Hepatocyte (in vitro differentiated cells): Measurements from ENCODE around the gene RAPGEF5. TPM values are rescaled to one million over a fixed set of nuclear protein-coding genes. Genes with fewer than 3 reads are reported as not detected.
A peak's percentile ranks its signal among the peaks of the same experiment; 100 is the strongest.

ENCODE experiments used
- DNase-seq: peaks from one replicate; pipeline ENCODE4 v3.0.0-alpha.2; 2016; ENCODE audit warnings: low spot score
- H2AFZ ChIP-seq: fragments of 200-600 bp; sonication (generic); 2 replicates; pipeline ENCODE4 v1.6.0; 2016; ENCODE audit warnings: antibody characterized with exemption, mild to moderate bottlenecking
- H3K27ac ChIP-seq: fragments of 200-600 bp; sonication (generic); 2 replicates; pipeline ENCODE4 v1.5.1; 2016; ENCODE audit warnings: mild to moderate bottlenecking
- H3K27me3 ChIP-seq: fragments of 200-600 bp; sonication (generic); 2 replicates; pipeline ENCODE4 v1.6.1; 2016
- H3K36me3 ChIP-seq: fragments of 200-600 bp; sonication (generic); replicated peaks from 2 replicates; pipeline ENCODE4 v1.5.1; 2016; ENCODE audit warnings: low read depth; ENCODE audit not compliant: insufficient read depth
- H3K4me1 ChIP-seq: fragments of 200-600 bp; sonication (generic); 2 replicates; pipeline ENCODE4 v1.5.1; 2016; ENCODE audit warnings: mild to moderate bottlenecking, moderate library complexity; ENCODE audit not compliant: insufficient read depth
- H3K4me2 ChIP-seq: fragments of 200-600 bp; sonication (generic); 2 replicates; pipeline ENCODE4 v1.6.0; 2016
- H3K4me3 ChIP-seq: fragments of 200-600 bp; sonication (generic); 2 replicates; pipeline ENCODE4 v1.5.1; 2016; ENCODE audit warnings: mild to moderate bottlenecking
- H3K79me2 ChIP-seq: fragments of 200-600 bp; sonication (generic); 2 replicates; pipeline ENCODE4 v1.6.0; 2017; ENCODE audit warnings: mild to moderate bottlenecking
- H3K9me2 ChIP-seq: fragments of 200-600 bp; sonication (generic); replicated peaks from 2 replicates; pipeline ENCODE4 v1.6.0; 2017; ENCODE audit warnings: mild to moderate bottlenecking; ENCODE audit not compliant: insufficient read depth
- H3K9me3 ChIP-seq: fragments of 200-600 bp; sonication (generic); 2 replicates; pipeline ENCODE4 v1.5.1; 2016; ENCODE audit warnings: low read depth, mild to moderate bottlenecking
- H4K20me1 ChIP-seq: fragments of 200-600 bp; sonication (generic); 2 replicates; pipeline ENCODE4 v1.6.0; 2016; ENCODE audit warnings: mild to moderate bottlenecking; ENCODE audit not compliant: insufficient read depth, poor library complexity, severe bottlenecking
- EZH2 ChIP-seq: fragments of 200-600 bp; sonication (generic); IDR thresholded peaks from 2 replicates; pipeline ENCODE4 v1.6.1; 2016; ENCODE audit warnings: antibody characterized with exemption, mild to moderate bottlenecking, borderline replicate concordance
- EZH2phosphoT487 ChIP-seq: fragments of 200-600 bp; sonication (generic); IDR thresholded peaks from one replicate; pipeline ENCODE4 v1.6.1; 2018; ENCODE audit warnings: antibody characterized with exemption, mild to moderate bottlenecking, low read depth, moderate library complexity; ENCODE audit not compliant: unreplicated experiment, severe bottlenecking
- WGBS: methylation state at CpG from one replicate; pipeline ENCODE4 v1.1.6; 2016; ENCODE audit warnings: low lambda C conversion rate; ENCODE audit errors: missing lambda C conversion rate; 5-methylcytosine and 5-hydroxymethylcytosine counted together
- polyA plus RNA-seq: library from polyadenylated mRNA; unstranded; fragments of >200 nt; fragmentation: Nextera tagmentation; extraction: Ambion mirVana; gene quantifications from 2 replicates; pipeline ENCODE4 v1.2.1, GENCODE V29; 2016
- total RNA-seq: library from RNA; depleted of rRNA; stranded (reverse); fragments of >200 nt; gene quantifications from 2 replicates; pipeline ENCODE4 v1.2.3, GENCODE V29; 2014
- TF ChIP-seq, protein P1 (sequence below): fragments of 200-600 bp; sonication (generic); IDR thresholded peaks from 2 replicates; pipeline ENCODE4 v1.5.1; 2016; ENCODE audit warnings: antibody characterized with exemption, mild to moderate bottlenecking; ENCODE audit not compliant: poor library complexity

The RAPGEF5 gene
- total and polyA plus RNA-seq, 2 experiments from 2014 or later = 5.2 to 14.5 TPM

DNA sequence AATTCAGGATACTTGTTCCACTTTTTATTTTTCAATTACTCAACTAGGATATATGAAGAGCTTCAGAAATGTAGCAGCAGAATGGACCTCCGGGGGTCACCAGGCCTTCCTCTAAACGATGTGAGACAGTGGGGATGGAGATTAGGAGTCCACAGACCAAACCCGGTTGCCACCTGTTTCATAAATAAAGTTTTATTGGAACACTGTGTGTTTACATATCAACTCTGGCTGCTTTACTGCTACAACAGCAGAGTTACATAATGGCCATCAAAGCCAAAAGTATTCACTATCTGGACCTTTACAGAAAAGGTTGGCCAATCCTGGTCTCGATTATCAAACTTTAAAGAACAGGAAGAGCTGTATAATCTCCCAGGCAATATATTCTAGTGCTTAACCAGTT lies 30.8 kb downstream of the RAPGEF5 start:
- H3K4me1 ChIP-seq = peaks cover 6% of the 10 kb centered on the region
- 82% methylated on average over 4 of the region's 4 CpGs for WGBS
- H3K4me2 ChIP-seq = no peak overlapping the region
- H3K9me3 ChIP-seq = no peaks in the 10 kb centered on the region
- no peak overlapping the region for H2AFZ ChIP-seq
- H3K27ac ChIP-seq = no peak overlapping the region
- no peak overlapping the region for H3K4me3 ChIP-seq
- no peaks in the 10 kb centered on the region for H3K27me3 ChIP-seq
- no peaks in the 10 kb centered on the region for H3K36me3 ChIP-seq
- no peak for TF ChIP-seq EZH2phosphoT487
- TF ChIP-seq, protein P1, sequence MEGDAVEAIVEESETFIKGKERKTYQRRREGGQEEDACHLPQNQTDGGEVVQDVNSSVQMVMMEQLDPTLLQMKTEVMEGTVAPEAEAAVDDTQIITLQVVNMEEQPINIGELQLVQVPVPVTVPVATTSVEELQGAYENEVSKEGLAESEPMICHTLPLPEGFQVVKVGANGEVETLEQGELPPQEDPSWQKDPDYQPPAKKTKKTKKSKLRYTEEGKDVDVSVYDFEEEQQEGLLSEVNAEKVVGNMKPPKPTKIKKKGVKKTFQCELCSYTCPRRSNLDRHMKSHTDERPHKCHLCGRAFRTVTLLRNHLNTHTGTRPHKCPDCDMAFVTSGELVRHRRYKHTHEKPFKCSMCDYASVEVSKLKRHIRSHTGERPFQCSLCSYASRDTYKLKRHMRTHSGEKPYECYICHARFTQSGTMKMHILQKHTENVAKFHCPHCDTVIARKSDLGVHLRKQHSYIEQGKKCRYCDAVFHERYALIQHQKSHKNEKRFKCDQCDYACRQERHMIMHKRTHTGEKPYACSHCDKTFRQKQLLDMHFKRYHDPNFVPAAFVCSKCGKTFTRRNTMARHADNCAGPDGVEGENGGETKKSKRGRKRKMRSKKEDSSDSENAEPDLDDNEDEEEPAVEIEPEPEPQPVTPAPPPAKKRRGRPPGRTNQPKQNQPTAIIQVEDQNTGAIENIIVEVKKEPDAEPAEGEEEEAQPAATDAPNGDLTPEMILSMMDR = no peak
- TF ChIP-seq EZH2 = no peak
- H3K9me2 ChIP-seq = no peaks in the 10 kb centered on the region
- peaks cover 41% of the 10 kb centered on the region for H3K79me2 ChIP-seq
- DNase-seq = no peak
- no peaks in the 10 kb centered on the region for H4K20me1 ChIP-seq

- no peak overlapping the region for H2AFZ ChIP-seq
- no peaks in the 10 kb centered on the region for H3K9me3 ChIP-seq
- no peaks in the 10 kb centered on the region for H4K20me1 ChIP-seq
- DNase-seq = no peak
- TF ChIP-seq, protein P1 = no peak
- no peak for TF ChIP-seq EZH2phosphoT487
- TF ChIP-seq EZH2 = no peak
- H3K79me2 ChIP-seq = peaks cover 40% of the 10 kb centered on the region
- H3K4me2 ChIP-seq = no peak overlapping the region
- H3K27me3 ChIP-seq = no peaks in the 10 kb centered on the region
- whole genome bisulfite sequencing = 84% methylated on average over 4 of the region's 4 CpGs
- H3K4me1 ChIP-seq = peaks cover 6% of the 10 kb centered on the region
- H3K36me3 ChIP-seq = no peaks in the 10 kb centered on the region
- no peak overlapping the region for H3K27ac ChIP-seq
- no peaks in the 10 kb centered on the region for H3K9me2 ChIP-seq
- H3K4me3 ChIP-seq = no peak overlapping the region
These were observed 31.3 kb downstream of the RAPGEF5 start for GRCh38 chr7:22325671-22326070.

- WGBS = 98% methylated on average over 2 of the region's 2 CpGs
- Histone ChIP-seq H3K4me3 (no peak overlapping the region), H3K27ac (no peak overlapping the region), H3K36me3 (no peaks in the 10 kb centered on the region), H3K27me3 (no peaks in the 10 kb centered on the region), H4K20me1 (no peaks in the 10 kb centered on the region), H3K79me2 (peaks cover 32% of the 10 kb centered on the region), H2AFZ (no peak overlapping the region), H3K9me3 (no peaks in the 10 kb centered on the region), H3K4me1 (peaks cover 4% of the 10 kb centered on the region), H3K4me2 (no peak overlapping the region), H3K9me2 (no peaks in the 10 kb centered on the region)
- TF ChIP-seq EZH2phosphoT487 = no peak
- TF ChIP-seq, protein P1 = no peak
- TF ChIP-seq EZH2 = no peak
- DNase-seq = no peak
These were observed 33.2 kb downstream of the RAPGEF5 start for GRCh38 chr7:22323714-22324113.

- no peaks in the 10 kb centered on the region for H3K27me3 ChIP-seq
- H3K9me3 ChIP-seq = no peaks in the 10 kb centered on the region
- no peak overlapping the region for H3K4me3 ChIP-seq
- no peaks in the 10 kb centered on the region for H4K20me1 ChIP-seq
- H3K4me2 ChIP-seq = peak overlapping the region; percentile 11
- no peak overlapping the region for H3K27ac ChIP-seq
- H3K36me3 ChIP-seq = no peaks in the 10 kb centered on the region
- 36% methylated on average over 2 of the region's 2 CpGs for WGBS
- no peaks in the 10 kb centered on the region for H3K9me2 ChIP-seq
- TF ChIP-seq, protein P1 = no peak
- TF ChIP-seq EZH2phosphoT487 = no peak
- no peak for TF ChIP-seq EZH2
- no peak for DNase-seq
- peaks cover 22% of the 10 kb centered on the region for H3K79me2 ChIP-seq
- H3K4me1 ChIP-seq = peaks cover 4% of the 10 kb centered on the region
- no peak overlapping the region for H2AFZ ChIP-seq
These were observed 36.5 kb downstream of the RAPGEF5 start for GRCh38 chr7:22320416-22320815.
